SK-N-SH treated with all-trans-retinoic acid at 6 μM for 48 hours (cell line): Measurements from ENCODE around the gene SLC24A1.

ENCODE experiments used
- OSR1 ChIP-seq: fragments of 250-450 bp; sonication (Bioruptor Pico); IDR thresholded peaks from 2 replicates; pipeline ENCODE4 v1.8.0; 2022; ENCODE audit warnings: moderate library complexity, mild to moderate bottlenecking, inconsistent platforms
- TF ChIP-seq, protein P1 (sequence below): fragments of 250-450 bp; sonication (Bioruptor Pico); IDR thresholded peaks from 2 replicates; pipeline ENCODE4 v1.8.0; 2021; ENCODE audit warnings: low read depth, mild to moderate bottlenecking, moderate library complexity, borderline replicate concordance

DNA sequence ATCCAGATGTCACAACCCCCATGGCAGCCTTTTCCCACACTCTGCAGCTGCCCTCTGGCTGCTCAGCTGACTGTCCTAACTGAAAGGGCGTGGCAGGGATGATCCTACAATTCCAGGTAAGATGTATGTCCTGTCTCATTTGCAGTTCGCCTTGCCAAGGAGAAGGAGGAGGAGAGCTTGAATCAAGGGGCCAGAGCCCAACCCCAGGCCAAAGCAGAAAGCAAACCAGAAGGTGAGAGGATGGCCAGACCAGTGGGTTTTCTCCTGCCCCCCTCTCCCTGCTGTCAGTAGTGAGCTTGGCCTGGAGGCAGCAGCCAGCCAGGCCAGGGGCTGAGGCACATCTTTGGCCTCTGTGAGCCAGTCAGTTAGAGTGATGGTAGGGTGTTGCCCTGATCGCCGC, 22.5 kb downstream of the SLC24A1 start:
- TF ChIP-seq OSR1 (CRISPR knock-in tag): no peak
- TF ChIP-seq, protein P1, sequence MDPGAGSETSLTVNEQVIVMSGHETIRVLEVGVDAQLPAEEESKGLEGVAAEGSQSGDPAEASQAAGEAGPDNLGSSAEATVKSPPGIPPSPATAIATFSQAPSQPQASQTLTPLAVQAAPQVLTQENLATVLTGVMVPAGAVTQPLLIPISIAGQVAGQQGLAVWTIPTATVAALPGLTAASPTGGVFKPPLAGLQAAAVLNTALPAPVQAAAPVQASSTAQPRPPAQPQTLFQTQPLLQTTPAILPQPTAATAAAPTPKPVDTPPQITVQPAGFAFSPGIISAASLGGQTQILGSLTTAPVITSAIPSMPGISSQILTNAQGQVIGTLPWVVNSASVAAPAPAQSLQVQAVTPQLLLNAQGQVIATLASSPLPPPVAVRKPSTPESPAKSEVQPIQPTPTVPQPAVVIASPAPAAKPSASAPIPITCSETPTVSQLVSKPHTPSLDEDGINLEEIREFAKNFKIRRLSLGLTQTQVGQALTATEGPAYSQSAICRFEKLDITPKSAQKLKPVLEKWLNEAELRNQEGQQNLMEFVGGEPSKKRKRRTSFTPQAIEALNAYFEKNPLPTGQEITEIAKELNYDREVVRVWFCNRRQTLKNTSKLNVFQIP (CRISPR knock-in tag): no peak
